ENCODE results near the gene GPR65.

Gene GPR65

GRCh38 chr14:88039197-88039596 is 34.3 kb downstream of the GPR65 start:
- no peak for DNase-seq (ENCODE audit: low read depth, low spot score)

- no peak for DNase-seq (ENCODE audit: low read depth, low spot score)
These were observed 35.2 kb downstream of the GPR65 start for GRCh38 chr14:88040146-88040545.

GRCh38 chr14:88043529-88044443 is 38.9 kb downstream of the GPR65 start:
- DNase-seq (ENCODE audit: low read depth, low spot score) = no peak

- no peak for DNase-seq (ENCODE audit: low read depth, low spot score)
These were observed 39.5 kb downstream of the GPR65 start for GRCh38 chr14:88044444-88044758.

- DNase-seq (ENCODE audit: low read depth, low spot score) = no peak
These were observed 40.0 kb downstream of the GPR65 start for GRCh38 chr14:88044776-88045446.

- no peak for DNase-seq (ENCODE audit: low read depth, low spot score)
These were observed 40.8 kb downstream of the GPR65 start for GRCh38 chr14:88045705-88046104.

GRCh38 chr14:88048351-88048750 is 43.4 kb downstream of the GPR65 start:
- no peak for DNase-seq (ENCODE audit: low read depth, low spot score)

- no peak for DNase-seq (ENCODE audit: low read depth, low spot score)
These were observed 44.3 kb downstream of the GPR65 start for GRCh38 chr14:88049266-88049665.

GRCh38 chr14:88049936-88050335 is 45.0 kb downstream of the GPR65 start:
- DNase-seq (ENCODE audit: low read depth, low spot score) = no peak

GRCh38 chr14:88060576-88060975 is 55.6 kb downstream of the GPR65 start:
- no peak for DNase-seq (ENCODE audit: low read depth, low spot score)

- DNase-seq (ENCODE audit: low read depth, low spot score) = no peak
These were observed 58.9 kb downstream of the GPR65 start for GRCh38 chr14:88063811-88064210.
